ENCODE data around the gene FAM161B. TPM values are rescaled to one million over a fixed set of nuclear protein-coding genes. Genes with fewer than 3 reads are reported as not detected.
A peak's percentile ranks its signal among the peaks of the same experiment; 100 is the strongest.

Gene FAM161B
- total RNA-seq, 1 experiment from 2014 or later: 1.6 TPM

DNA sequence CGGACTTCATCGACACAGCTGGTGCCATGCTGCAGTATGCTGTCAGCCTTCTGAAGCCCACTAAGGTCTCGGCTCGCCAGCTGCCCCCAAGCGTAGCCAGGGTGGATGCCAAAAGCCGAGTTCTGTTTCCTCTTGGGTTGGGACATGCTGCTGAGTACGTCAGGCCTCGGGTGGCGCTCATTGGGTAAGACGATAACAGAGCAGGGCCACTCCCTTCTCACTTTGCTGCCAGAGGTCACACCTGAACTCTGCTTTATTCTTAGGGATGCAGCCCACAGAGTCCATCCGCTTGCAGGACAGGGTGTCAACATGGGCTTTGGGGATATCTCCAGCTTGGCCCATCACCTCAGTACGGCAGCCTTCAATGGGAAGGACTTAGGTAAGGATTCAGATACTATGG is 11.3 kb upstream of the FAM161B start:
- Histone ChIP-seq H3K4me1 (no peaks in the 10 kb centered on the region), H3K36me3 (ENCODE audit: control insufficient read depth, insufficient read depth, low read length) (0 out of 2 replicates have a peak, but pooled peaks cover 2% of the 10 kb centered on the region), H3K27me3 (replicated peaks; ENCODE audit: control insufficient read depth, insufficient read depth, low read length) (no peaks in the 10 kb centered on the region), H3K9me3 (no peaks in the 10 kb centered on the region), H3K4me3 (ENCODE audit: low read depth, low read length) (no peak overlapping the region)
- no TSS peak for BruUV-seq (replicated peaks)
- Mint-ChIP-seq H3K36me3 (ENCODE audit: insufficient read depth, unreplicated experiment) (peaks cover 23% of the 10 kb centered on the region), H3K4me3 (ENCODE audit: unreplicated experiment) (no peak overlapping the region), H3K27me3 (ENCODE audit: insufficient read depth, unreplicated experiment) (no peaks in the 10 kb centered on the region), H3K9me3 (ENCODE audit: unreplicated experiment) (no peaks in the 10 kb centered on the region), H3K4me1 (ENCODE audit: low read depth, unreplicated experiment) (no peaks in the 10 kb centered on the region), H3K27ac (ENCODE audit: unreplicated experiment) (no peak overlapping the region)
- DNase-seq: no peak
- TF ChIP-seq, protein P1, sequence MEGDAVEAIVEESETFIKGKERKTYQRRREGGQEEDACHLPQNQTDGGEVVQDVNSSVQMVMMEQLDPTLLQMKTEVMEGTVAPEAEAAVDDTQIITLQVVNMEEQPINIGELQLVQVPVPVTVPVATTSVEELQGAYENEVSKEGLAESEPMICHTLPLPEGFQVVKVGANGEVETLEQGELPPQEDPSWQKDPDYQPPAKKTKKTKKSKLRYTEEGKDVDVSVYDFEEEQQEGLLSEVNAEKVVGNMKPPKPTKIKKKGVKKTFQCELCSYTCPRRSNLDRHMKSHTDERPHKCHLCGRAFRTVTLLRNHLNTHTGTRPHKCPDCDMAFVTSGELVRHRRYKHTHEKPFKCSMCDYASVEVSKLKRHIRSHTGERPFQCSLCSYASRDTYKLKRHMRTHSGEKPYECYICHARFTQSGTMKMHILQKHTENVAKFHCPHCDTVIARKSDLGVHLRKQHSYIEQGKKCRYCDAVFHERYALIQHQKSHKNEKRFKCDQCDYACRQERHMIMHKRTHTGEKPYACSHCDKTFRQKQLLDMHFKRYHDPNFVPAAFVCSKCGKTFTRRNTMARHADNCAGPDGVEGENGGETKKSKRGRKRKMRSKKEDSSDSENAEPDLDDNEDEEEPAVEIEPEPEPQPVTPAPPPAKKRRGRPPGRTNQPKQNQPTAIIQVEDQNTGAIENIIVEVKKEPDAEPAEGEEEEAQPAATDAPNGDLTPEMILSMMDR (IDR thresholded peaks at IDR 0.05; ENCODE audit: insufficient read depth in 1 of 2, low read depth in 1 of 2, low read length in 1 of 2, severe bottlenecking in 1 of 2, unreplicated experiment in 1 of 2): no peak
- ChIA-PET POLR2A (no interaction called here), CTCF (no interaction called here)
- intact Hi-C loops (cut with micrococcal nuclease; ENCODE audit: unreplicated experiment): no loop called here

DNA sequence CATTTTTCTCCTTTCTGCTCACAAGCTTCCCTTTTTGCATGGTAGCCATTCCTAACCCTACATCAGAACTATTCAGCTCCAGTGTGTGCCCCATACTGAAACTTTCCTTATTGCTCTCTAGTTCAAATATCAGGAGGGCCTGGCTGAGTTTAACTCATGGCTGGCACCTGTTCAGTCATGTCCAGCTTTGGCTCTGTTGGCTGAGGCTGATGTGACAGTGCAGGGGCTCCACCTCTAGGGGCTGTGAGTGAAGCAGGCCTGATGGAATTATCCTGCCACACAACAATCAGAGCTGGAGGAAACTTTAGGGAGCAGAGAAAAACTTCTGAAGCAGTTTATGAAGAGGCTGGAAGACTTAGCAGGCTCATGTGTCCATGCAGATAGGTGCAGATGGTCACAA is 8.7 kb upstream of the FAM161B start:
- H3K9me3 ChIP-seq: no peaks in the 10 kb centered on the region
- intact Hi-C loops (cut with micrococcal nuclease; ENCODE audit: unreplicated experiment): no loop called here
- TF ChIP-seq, protein P1 (IDR thresholded peaks at IDR 0.05; ENCODE audit: insufficient read depth in 1 of 2, low read depth in 1 of 2, low read length in 1 of 2, severe bottlenecking in 1 of 2, unreplicated experiment in 1 of 2): peak in 1 of 2 experiments; percentile 20
- Mint-ChIP-seq H3K27me3 (ENCODE audit: insufficient read depth, unreplicated experiment) (no peaks in the 10 kb centered on the region), H3K4me3 (ENCODE audit: unreplicated experiment) (no peak overlapping the region), H3K4me1 (ENCODE audit: low read depth, unreplicated experiment) (no peaks in the 10 kb centered on the region), H3K36me3 (ENCODE audit: insufficient read depth, unreplicated experiment) (peaks cover 19% of the 10 kb centered on the region), H3K9me3 (ENCODE audit: unreplicated experiment) (no peaks in the 10 kb centered on the region), H3K27ac (ENCODE audit: unreplicated experiment) (no peak overlapping the region)
- H3K27me3 ChIP-seq (replicated peaks; ENCODE audit: control insufficient read depth, insufficient read depth, low read length): no peaks in the 10 kb centered on the region
- ChIA-PET POLR2A (no interaction called here), CTCF (interaction anchor here (0.9 to 1.8 kb wide), 3 partner anchors 9 to 68 kb away, joined by 3 to 5 read pairs (median 4); partner anchors contain the start of genes COQ6 and FAM161B)
- no peak for DNase-seq
- BruUV-seq (replicated peaks): no TSS peak
- H3K4me1 ChIP-seq: no peaks in the 10 kb centered on the region
- H3K4me3 ChIP-seq (ENCODE audit: low read depth, low read length): no peak overlapping the region
- H3K36me3 ChIP-seq (ENCODE audit: control insufficient read depth, insufficient read depth, low read length): 0 out of 2 replicates have a peak, but pooled peaks cover 2% of the 10 kb centered on the region

DNA sequence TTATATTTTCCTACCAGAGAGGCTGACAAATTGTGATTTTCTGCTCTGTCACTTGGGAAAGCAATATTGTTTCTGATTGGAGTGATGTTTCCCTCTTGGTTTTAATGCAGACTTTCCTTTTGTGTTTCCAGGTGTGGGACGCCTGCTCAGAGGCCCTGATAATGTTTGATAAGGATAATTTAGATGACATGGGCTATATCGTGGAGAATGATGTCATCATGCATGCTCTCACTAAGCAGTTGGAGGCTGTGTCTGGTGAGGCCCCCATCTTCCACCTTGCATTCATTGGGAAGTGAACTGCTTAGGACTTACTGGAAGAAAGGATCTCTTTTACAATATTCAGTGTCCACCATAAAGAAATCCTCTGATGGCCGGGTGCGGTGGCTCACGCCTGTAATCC is 5.8 kb upstream of the FAM161B start:
- intact Hi-C loops (cut with micrococcal nuclease; ENCODE audit: unreplicated experiment): no loop called here

More for the DNA sequence above, 5.8 kb upstream of the FAM161B start:
- no peaks in the 10 kb centered on the region for H3K9me3 Mint-ChIP-seq (ENCODE audit: unreplicated experiment)
- 0 out of 2 replicates have a peak, but pooled peaks cover 2% of the 10 kb centered on the region for H3K36me3 ChIP-seq (ENCODE audit: control insufficient read depth, insufficient read depth, low read length)
- peaks cover 16% of the 10 kb centered on the region for H3K36me3 Mint-ChIP-seq (ENCODE audit: insufficient read depth, unreplicated experiment)
- H3K4me1 ChIP-seq: peaks cover 7% of the 10 kb centered on the region
- ChIA-PET CTCF (no interaction called here), POLR2A (no interaction called here)
- TF ChIP-seq, protein P1 (IDR thresholded peaks at IDR 0.05; ENCODE audit: insufficient read depth in 1 of 2, low read depth in 1 of 2, low read length in 1 of 2, severe bottlenecking in 1 of 2, unreplicated experiment in 1 of 2): no peak
- BruUV-seq (replicated peaks): no TSS peak
- H3K4me3 Mint-ChIP-seq (ENCODE audit: unreplicated experiment): no peak overlapping the region
- no peaks in the 10 kb centered on the region for H3K4me1 Mint-ChIP-seq (ENCODE audit: low read depth, unreplicated experiment)
- H3K4me3 ChIP-seq (ENCODE audit: low read depth, low read length): no peak overlapping the region
- no peaks in the 10 kb centered on the region for H3K27me3 ChIP-seq (replicated peaks; ENCODE audit: control insufficient read depth, insufficient read depth, low read length)
- DNase-seq: no peak
- H3K27ac Mint-ChIP-seq (ENCODE audit: unreplicated experiment): no peak overlapping the region
- no peaks in the 10 kb centered on the region for H3K27me3 Mint-ChIP-seq (ENCODE audit: insufficient read depth, unreplicated experiment)
- H3K9me3 ChIP-seq: no peaks in the 10 kb centered on the region
